ENCODE data around the gene EGFL7.

Gene EGFL7

GRCh38 chr9:136687721-136688223 lies 25.1 kb downstream of the EGFL7 start:
- ChIA-PET POLR2A (interaction anchor here (2.1 kb wide), 1 partner anchor 40 kb away, joined by 6 read pairs; no protein-coding TSS in a partner anchor), CTCF (interaction anchor here (0.8 to 2.9 kb wide), 2 partner anchors 16 to 22 kb away, joined by 3 to 9 read pairs; no protein-coding TSS in a partner anchor)
- DNase-seq (ENCODE audit: extremely low spot score), result no peak
- TF ChIP-seq HDGF (IDR thresholded peaks at IDR 0.05; ENCODE audit: borderline replicate concordance) (no peak), TARDBP (IDR thresholded peaks at IDR 0.05) (no peak), SUZ12 (IDR thresholded peaks at IDR 0.05) (no peak)

- DNase-seq (ENCODE audit: extremely low spot score), result no peak
- TF ChIP-seq ELF4 (IDR thresholded peaks at IDR 0.05) (no peak), SUZ12 (IDR thresholded peaks at IDR 0.05) (no peak), LEF1 (IDR thresholded peaks at IDR 0.05; ENCODE audit: borderline replicate concordance) (no peak), FOXA1 (IDR thresholded peaks at IDR 0.05) (no peak), CTBP1 (IDR thresholded peaks at IDR 0.05; ENCODE audit: borderline replicate concordance) (no peak), BHLHE40 (IDR thresholded peaks at IDR 0.05; ENCODE audit: borderline replicate concordance) (no peak), TARDBP (IDR thresholded peaks at IDR 0.05) (no peak), FOXM1 (IDR thresholded peaks at IDR 0.05; ENCODE audit: borderline replicate concordance) (no peak), ZNF384 (IDR thresholded peaks at IDR 0.05) (no peak), ARNT (IDR thresholded peaks at IDR 0.05) (no peak), FOXK2 (IDR thresholded peaks at IDR 0.05) (no peak), NFRKB (IDR thresholded peaks at IDR 0.05) (no peak), L3MBTL2 (conservative IDR thresholded peaks at IDR 0.05) (no peak), PKNOX1 (IDR thresholded peaks at IDR 0.05) (no peak), HDGF (IDR thresholded peaks at IDR 0.05; ENCODE audit: borderline replicate concordance) (no peak), SP1 (IDR thresholded peaks at IDR 0.05) (no peak)
- ChIA-PET POLR2A (no interaction called here), CTCF (interaction anchor here (0.8 to 2.9 kb wide), 2 partner anchors 17 to 23 kb away, joined by 3 to 9 read pairs; no protein-coding TSS in a partner anchor)
Measured at GRCh38 chr9:136688274-136689107, 25.8 kb downstream of the EGFL7 start.

- TF ChIP-seq SP1 (IDR thresholded peaks at IDR 0.05) (no peak), FOXM1 (IDR thresholded peaks at IDR 0.05; ENCODE audit: borderline replicate concordance) (no peak)
- POLR2A ChIA-PET, result no interaction called here
- DNase-seq (ENCODE audit: extremely low spot score), result no peak
- CTCF ChIA-PET, result no interaction called here
Measured at GRCh38 chr9:136689108-136689460, 26.4 kb downstream of the EGFL7 start.

GRCh38 chr9:136690104-136690805 lies 27.5 kb downstream of the EGFL7 start:
- TF ChIP-seq HDGF (IDR thresholded peaks at IDR 0.05; ENCODE audit: borderline replicate concordance) (no peak), TARDBP (IDR thresholded peaks at IDR 0.05) (no peak), ARNT (IDR thresholded peaks at IDR 0.05) (no peak)
- ChIA-PET CTCF (interaction anchor here (0.8 to 1.1 kb wide), 2 partner anchors 14 to 202 kb away, joined by 3 read pairs; no protein-coding TSS in a partner anchor), POLR2A (interaction anchor here (1.3 kb wide), 1 partner anchor 12 kb away, joined by 3 read pairs; no protein-coding TSS in a partner anchor)
- no peak for DNase-seq (ENCODE audit: extremely low spot score)

GRCh38 chr9:136690806-136691261 lies 28.1 kb downstream of the EGFL7 start:
- TF ChIP-seq ELF4 (IDR thresholded peaks at IDR 0.05), result no peak
- TF ChIP-seq CTBP1 (IDR thresholded peaks at IDR 0.05; ENCODE audit: borderline replicate concordance), result no peak
- TF ChIP-seq L3MBTL2 (conservative IDR thresholded peaks at IDR 0.05), result no peak
- no peak for TF ChIP-seq FOXA1 (IDR thresholded peaks at IDR 0.05)
- no peak for TF ChIP-seq ZNF384 (IDR thresholded peaks at IDR 0.05)
- TF ChIP-seq TARDBP (IDR thresholded peaks at IDR 0.05), result no peak
- TF ChIP-seq HDGF (IDR thresholded peaks at IDR 0.05; ENCODE audit: borderline replicate concordance), result no peak
- no peak for TF ChIP-seq ARNT (IDR thresholded peaks at IDR 0.05)
- TF ChIP-seq BHLHE40 (IDR thresholded peaks at IDR 0.05; ENCODE audit: borderline replicate concordance), result no peak
- no peak for TF ChIP-seq NFRKB (IDR thresholded peaks at IDR 0.05)
- TF ChIP-seq LEF1 (IDR thresholded peaks at IDR 0.05; ENCODE audit: borderline replicate concordance), result no peak
- no peak for TF ChIP-seq PKNOX1 (IDR thresholded peaks at IDR 0.05)
- TF ChIP-seq FOXK2 (IDR thresholded peaks at IDR 0.05), result no peak
- CTCF ChIA-PET, result interaction anchor here (1.1 kb wide), 1 partner anchor 15 kb away, joined by 3 read pairs; no protein-coding TSS in a partner anchor
- DNase-seq (ENCODE audit: extremely low spot score), result no peak
- POLR2A ChIA-PET, result interaction anchor here (1.3 kb wide), 1 partner anchor 12 kb away, joined by 3 read pairs; no protein-coding TSS in a partner anchor

GRCh38 chr9:136691316-136692184 lies 28.8 kb downstream of the EGFL7 start:
- ChIA-PET POLR2A (no interaction called here), CTCF (no interaction called here)
- no peak for DNase-seq (ENCODE audit: extremely low spot score)
- TF ChIP-seq SP1 (IDR thresholded peaks at IDR 0.05) (no peak), TARDBP (IDR thresholded peaks at IDR 0.05) (no peak), FOXM1 (IDR thresholded peaks at IDR 0.05; ENCODE audit: borderline replicate concordance) (no peak), BHLHE40 (IDR thresholded peaks at IDR 0.05; ENCODE audit: borderline replicate concordance) (no peak), FOXA1 (IDR thresholded peaks at IDR 0.05) (no peak)

All from HEK293T (cell line).